ENCODE data around the gene GATB.

GRCh38 chr4:151692821-151693673 is 67.8 kb downstream of the GATB start:
- TF ChIP-seq CTCF (IDR thresholded peaks at IDR 0.05) (no peak), POLR2A (IDR thresholded peaks at IDR 0.05) (no peak)

Data from adrenal gland (tissue), 5 donors.